Stimulated activated CD4-positive, alpha-beta T cell treated with anti-CD3 and anti-CD28 coated beads, Interleukin-1b, Interleukin-23, amount 100 ng/mL, for 4 hours (primary cell): ENCODE results near the gene TMEM114.

Experiments used
- DNase-seq, 2 donors: peaks; one replicate each; pipeline ENCODE4 v3.0.0-alpha.2; 2020; ENCODE audit warnings: low read depth in 2 of 2

Gene TMEM114

DNA sequence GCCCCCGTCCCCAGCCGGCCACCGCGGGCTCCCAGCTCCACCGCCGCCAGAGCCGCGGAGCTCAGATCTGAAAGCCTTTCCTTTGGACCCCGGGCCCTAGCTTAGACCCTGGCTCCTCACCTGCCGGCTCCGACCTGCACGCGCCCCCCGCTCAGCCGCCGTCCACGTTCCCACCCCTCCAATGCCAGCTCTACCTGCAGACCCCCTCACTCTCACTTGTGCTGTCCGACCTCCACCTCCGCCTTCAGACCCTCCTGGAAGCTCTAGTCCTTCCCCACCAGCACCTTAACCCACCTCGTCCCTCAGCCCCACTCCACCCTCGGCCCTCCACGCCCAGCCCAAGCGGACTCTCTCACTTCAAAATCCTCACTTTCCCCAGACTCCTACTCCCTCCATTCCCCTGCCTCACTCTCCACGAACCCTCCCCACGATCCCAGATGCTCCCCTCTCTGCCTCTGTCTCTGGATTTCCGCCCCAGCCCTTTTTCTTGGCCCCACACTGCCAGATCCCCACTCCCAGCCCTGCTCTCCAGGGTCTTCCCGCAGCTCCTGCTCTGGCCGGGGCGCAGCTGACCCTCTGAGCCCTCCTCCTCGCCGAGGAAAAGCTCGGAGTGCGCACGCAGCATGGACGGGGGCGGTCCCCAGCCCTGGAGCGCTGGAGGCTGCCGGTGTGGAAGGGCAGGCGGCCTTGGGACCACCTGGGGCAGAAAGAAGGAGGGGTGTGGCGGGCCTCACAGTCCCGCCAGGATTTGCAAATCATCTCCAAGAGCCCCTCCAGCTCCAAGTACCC lies at the start of gene TMEM114:
TMEM114 (minus strand) TSS at position 612 of the 789 bp plus-strand sequence. CDS start 673 bp downstream, outside the sequence.
- no peak for DNase-seq

DNA sequence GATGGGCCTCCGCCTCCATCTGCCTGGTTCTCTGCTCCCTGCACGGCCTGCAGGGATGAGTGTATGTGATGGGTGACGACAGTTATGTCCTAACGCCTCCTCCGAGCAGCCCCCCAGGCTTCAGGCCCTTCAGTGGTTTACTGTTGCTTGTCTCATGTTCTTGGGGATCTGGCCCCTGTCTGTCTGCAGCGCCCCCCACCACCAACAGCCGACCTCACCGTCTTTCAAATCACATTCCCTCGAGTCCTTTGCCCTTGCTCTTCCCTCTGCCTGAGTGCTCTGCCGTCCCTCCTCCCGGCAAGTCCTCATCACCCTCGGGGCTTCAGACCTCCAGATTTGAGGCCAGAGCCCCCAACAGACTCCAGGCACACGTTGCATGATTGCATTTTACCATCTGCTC lies 49.4 kb upstream of the TMEM114 start:
- no peak for DNase-seq

DNA sequence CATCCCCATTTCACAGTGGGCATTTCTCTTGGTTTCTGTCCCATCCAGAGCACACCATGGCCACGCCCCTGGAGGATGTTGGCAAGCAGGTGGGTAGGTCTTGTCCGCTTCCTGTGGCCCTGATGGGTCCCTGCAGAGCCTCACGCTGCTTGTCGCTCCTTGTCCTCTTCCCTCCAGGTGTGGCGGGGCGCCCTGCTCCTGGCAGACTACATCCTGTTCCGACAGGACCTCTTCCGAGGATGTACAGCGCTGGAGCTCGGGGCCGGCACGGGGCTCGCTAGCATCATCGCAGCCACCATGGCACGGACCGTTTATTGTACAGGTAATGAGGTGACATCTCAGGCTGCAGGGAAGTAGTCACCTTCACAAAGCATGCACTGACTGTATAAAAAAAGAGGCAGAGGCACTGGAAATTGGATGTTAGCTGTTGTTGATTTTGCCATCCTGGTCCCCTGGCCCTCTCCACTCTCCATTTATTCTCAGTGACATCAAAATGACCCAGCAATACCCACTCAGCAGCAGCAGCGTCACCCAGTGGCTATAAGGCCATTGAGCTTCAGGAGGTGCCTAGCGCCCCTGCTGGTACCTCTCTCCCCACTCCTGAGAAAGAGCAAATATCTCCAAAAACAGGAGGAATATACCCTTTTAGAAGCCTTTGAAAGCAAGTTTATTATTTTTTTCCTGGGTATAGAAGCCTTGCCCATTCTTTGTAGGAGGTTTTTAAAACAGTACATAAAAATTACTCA lies 44.9 kb upstream of the TMEM114 start:
- no peak for DNase-seq

DNA sequence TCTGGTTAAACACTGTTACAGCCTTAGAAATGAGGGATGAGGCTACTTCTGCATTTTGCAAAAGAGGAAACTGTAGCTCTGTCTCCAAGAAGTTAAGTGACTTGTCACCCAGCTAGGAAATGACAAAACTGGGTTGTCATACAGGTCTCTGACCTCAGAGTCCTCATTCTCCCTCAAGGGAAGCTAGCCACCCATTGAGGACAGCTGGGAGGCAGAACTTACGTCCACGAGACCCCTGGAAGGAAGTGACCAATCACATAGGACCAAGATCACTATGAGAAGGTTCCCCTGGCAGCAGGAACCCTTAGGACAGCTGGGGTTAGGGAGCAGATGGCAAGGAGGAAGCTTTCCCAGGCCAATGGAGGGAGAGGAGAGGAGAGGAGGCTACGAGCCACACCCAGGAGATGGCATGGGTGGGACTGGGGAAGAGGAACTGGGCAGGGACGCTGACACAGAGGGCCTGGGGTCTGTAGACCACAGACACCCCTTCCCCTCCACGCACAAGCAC lies 42.4 kb upstream of the TMEM114 start:
- no peak for DNase-seq

DNA sequence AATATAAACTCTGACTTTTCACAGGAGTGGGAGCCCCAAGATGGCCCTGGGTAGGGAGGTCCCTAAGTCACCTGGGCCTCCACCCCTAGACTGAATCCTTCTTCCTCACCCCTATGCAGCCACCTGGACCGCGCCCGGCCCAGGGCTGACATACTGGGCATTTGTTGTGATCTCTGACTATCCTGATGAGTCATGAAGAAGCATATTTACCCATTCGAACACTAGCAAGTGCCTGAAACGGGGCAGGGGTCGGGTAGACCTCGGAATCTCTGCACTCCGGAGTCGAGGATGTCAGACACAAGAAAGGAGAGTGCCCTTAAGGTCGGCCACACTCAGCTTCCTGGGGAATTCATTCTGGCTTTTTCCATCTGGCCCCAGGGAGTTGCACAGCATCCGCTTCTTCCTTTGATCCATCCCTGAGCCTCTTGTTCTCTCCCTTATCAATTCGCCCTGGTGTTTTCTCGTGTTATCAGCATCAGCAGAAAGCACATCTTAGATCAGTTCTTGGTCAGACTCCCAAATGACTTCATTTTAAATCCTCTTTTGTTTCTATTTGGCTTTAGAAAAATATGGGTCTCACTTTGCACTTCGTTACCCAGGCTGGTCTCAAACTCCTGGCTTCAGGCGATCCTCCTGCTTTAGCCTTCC lies 41.6 kb upstream of the TMEM114 start:
- DNase-seq, result no peak

- DNase-seq, result no peak
These were observed 41.1 kb upstream of the TMEM114 start for GRCh38 chr16:8631373-8631772.

DNA sequence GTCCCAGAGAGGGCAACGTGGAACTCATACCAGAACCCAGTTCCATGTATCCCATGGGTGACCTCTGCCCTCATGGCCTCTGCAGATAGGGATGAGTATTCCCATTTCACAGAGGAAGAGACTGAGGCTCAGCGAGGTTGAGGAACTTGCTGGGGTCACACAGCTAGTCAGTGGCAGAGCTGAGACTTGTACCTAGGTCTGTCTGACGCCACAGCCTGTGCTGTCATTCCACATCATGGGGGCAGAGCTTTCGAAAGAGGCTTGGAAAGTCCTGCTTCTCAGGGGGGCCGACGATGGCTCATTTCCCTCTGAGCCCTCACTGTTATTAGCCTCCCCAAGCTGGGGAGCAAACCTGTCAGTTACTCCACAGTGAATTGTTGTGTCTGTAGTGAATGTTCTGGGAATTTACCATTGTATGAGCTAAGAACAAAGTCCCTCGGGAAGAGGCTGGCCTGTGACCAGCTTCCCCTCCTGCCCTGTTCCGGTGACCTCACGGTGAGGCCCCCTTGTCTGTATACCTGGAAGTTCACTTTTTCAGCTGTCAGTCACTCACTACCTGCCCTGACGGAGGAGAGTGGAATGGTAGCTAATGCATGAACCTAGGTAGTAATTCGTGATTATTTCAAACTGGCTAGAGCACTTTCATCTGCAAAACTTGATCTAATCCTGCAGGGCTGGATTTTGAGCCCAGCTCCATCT lies 40.1 kb upstream of the TMEM114 start:
- DNase-seq, result no peak

- no peak for DNase-seq
These were observed 38.8 kb upstream of the TMEM114 start for GRCh38 chr16:8628981-8629725.

DNA sequence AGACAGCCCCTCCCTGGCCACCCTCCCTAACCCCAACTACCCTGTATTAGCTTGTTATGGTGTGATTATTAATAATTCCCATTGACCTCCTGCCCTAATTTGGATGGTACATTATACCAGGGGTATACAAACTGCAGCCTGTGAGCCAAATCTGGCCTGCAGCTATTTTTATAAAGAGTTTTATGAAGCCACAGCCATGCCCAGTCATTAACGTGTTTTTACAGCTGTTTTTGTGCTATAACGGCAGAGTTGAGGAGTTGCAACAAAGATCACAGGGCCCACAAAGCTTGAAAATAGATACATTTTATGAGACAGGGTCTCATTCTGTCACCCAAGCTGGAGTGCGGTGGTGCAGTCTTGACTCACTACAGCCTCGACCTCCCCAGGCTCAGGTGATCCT lies 37.1 kb upstream of the TMEM114 start:
- no peak for DNase-seq

DNA sequence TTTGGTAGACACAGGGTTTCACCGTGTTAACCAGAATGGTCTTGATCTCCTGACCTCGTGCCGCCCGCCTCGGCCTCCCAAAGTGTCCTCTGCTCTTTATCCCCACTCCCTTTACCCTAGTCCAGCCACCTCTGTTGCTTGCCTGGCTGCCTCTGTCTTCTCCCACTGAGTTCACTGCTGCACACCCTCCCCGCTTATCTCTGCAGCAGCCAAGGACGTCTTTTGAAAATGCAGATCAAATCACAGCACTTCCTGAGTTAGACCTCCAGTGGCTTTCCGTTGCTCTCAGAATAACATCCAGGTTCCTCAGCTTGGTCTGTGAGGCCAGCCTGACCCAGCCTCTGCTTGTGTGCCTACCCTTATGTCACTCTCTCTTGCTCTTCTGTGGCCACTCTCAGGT lies 36.6 kb upstream of the TMEM114 start:
- DNase-seq, result no peak

- DNase-seq, result no peak
These were observed 35.3 kb upstream of the TMEM114 start for GRCh38 chr16:8625491-8626087.

- no peak for DNase-seq
These were observed 33.3 kb upstream of the TMEM114 start for GRCh38 chr16:8623634-8624033.

DNA sequence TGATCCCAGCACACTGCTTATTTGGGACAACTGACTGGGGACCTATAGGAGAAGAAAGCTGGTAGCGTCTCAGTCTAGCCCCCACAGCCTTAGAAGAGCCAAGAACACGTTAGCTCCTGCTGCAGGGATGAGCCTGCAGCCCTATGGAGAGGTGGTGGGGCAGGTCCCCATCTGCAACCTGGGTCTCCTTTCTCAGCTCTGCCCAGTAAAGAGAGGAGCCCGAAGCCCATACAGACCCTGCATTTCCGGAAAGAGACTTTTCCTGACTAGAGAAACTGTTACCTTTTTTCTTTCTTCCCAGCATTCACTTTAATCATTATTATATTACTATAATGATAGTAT lies 32.0 kb upstream of the TMEM114 start:
- no peak for DNase-seq

DNA sequence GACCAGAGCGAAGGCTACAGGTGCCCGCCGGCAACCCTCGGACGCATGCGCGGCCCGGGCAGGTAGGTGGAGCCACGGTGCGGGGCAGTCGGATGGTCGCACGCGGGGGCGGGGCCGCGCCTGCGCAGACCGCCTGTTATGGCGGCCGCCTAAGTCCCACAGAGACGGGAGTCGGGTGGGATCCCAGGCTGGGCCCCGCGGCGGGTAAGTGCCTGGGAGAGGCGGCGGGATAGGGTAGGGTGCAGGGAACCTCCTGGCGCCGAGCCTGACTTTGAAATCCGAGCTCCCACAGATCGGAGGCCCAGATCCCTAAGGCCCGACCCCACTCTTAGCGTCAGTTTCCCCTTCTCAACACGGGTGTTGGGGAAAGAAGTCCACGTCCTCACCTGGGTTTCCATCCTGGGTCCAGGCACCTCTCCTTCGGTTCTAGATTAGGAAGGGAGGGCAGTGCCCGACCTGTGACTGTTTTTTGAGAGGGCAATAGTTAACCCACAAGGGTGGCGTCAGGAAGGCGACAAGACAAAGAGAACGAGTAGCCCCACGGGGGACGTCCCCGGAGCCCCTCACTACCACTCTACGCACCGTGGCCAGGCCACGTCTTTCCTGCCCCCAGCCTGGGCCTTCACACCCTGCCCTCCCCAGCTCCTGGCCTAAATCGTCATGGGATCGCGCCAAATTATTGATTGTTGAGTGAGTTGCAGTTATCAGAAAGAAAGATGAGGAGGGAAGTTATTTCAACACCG lies 31.4 kb upstream of the TMEM114 start, which contains the start of gene METTL22:
METTL22 (plus strand) TSS at position 127 of the 743 bp plus-strand sequence. CDS start 3,968 bp downstream, outside the sequence.
- DNase-seq, result peak; percentile 90 to 97

- no peak for DNase-seq
These were observed 30.9 kb upstream of the TMEM114 start for GRCh38 chr16:8621222-8621571.

- no peak for DNase-seq
These were observed 30.2 kb upstream of the TMEM114 start for GRCh38 chr16:8620535-8620934.

- DNase-seq, result no peak
These were observed 29.5 kb upstream of the TMEM114 start for GRCh38 chr16:8619671-8620370.

GRCh38 chr16:8614435-8615029 lies 24.2 kb upstream of the TMEM114 start:
- DNase-seq, result no peak
